GM12872 (cell line): ENCODE results near the gene SCN1A.

ENCODE experiments used
- TF ChIP-seq, protein P1 (sequence below): IDR thresholded peaks from 3 replicates; pipeline ENCODE4 v1.5.1; 2011; ENCODE audit warnings: low read depth, mild to moderate bottlenecking, low read length, moderate library complexity; ENCODE audit not compliant: insufficient read depth

SCN1A gene

GRCh38 chr2:166157578-166157977 is 29.8 kb upstream of the SCN1A start:
- TF ChIP-seq, protein P1, sequence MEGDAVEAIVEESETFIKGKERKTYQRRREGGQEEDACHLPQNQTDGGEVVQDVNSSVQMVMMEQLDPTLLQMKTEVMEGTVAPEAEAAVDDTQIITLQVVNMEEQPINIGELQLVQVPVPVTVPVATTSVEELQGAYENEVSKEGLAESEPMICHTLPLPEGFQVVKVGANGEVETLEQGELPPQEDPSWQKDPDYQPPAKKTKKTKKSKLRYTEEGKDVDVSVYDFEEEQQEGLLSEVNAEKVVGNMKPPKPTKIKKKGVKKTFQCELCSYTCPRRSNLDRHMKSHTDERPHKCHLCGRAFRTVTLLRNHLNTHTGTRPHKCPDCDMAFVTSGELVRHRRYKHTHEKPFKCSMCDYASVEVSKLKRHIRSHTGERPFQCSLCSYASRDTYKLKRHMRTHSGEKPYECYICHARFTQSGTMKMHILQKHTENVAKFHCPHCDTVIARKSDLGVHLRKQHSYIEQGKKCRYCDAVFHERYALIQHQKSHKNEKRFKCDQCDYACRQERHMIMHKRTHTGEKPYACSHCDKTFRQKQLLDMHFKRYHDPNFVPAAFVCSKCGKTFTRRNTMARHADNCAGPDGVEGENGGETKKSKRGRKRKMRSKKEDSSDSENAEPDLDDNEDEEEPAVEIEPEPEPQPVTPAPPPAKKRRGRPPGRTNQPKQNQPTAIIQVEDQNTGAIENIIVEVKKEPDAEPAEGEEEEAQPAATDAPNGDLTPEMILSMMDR: no peak

DNA sequence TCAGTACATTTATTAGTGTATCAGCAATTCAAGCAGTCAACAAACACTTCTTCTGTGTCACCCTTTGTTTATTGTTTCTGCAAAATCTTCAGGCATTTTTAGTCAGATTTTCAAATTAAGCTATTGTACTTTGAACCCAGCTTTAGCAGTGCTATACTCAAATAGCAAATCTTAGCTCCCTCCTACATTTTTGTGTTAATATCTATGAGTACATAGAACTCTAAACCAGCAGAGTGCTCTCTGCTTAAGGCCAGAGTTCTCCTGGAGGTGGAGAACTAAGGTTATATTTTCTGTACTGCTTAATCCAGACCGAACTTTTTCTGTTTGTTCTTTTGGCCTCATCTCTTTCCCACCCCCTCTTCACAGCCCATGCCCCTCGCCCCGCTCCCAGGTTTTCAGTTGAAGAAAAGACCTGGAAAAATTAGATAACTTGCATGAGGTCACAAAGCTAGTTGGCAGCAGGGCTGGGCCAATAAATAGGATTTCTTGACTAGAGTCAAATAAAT is 29.2 kb upstream of the SCN1A start:
- TF ChIP-seq, protein P1: no peak

GRCh38 chr2:166155589-166155988 is 27.8 kb upstream of the SCN1A start:
- TF ChIP-seq, protein P1: no peak

GRCh38 chr2:166154685-166155338 is 27.0 kb upstream of the SCN1A start:
- TF ChIP-seq, protein P1: no peak

DNA sequence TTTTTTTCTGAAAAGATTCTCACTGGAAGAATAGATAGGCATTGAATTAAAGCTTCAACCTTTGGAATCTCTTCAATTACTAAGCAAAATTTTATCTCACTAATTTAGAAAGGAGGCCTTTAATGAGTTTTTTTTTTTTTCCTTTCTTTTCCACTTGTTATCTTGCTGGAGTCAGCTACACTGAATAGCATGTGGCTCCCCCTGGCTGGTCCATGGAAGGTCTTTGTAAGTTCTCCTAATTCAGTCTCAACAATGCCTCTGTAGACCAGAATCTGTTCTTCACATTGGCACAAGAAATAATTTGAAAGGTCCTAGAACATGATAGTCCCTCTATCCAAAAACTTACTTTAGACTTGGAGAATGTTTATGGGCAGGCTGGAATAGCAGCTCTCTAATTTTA is 24.2 kb upstream of the SCN1A start:
- TF ChIP-seq, protein P1: no peak

DNA sequence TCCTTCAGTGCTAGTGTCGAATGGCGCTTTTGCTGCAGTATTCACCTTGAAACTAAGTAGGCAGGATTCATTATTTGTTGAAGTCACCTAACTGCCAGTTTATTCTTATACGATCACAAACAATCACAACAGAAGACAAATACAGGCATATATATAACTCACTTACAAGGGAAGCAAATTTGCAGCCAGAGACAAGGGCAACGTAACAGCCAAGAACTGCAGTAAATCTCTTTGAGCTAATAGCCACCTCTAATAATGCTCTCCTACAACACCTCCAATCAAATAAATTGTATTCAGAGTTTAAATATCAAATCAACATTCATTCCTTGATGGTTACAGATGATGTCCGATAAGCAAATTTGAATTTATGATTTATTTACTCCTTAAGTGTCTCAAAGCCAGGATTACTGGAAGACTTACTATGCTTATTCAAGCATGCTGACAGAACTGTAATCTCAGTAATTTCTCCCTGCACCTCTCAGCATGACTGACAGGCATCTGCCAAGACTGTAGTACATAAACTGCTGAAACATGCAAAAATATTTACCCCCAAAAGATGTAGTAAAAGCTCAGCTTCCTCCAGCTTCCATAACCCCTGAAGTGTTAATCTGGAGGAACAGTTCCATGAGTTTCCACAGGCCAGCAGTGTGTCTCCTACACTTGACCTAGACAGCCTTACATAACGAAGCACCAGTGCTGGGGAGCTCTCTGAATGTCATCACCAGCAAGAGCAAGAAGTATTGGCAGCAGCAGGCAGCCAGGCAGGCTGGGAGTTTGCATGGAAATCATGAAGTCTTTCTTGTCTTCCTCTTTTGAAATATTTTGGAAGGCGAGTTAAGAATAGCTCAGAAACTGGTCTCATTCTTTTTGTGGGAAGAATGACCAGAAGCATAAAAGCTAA is 20.9 kb upstream of the SCN1A start:
- TF ChIP-seq, protein P1: no peak

DNA sequence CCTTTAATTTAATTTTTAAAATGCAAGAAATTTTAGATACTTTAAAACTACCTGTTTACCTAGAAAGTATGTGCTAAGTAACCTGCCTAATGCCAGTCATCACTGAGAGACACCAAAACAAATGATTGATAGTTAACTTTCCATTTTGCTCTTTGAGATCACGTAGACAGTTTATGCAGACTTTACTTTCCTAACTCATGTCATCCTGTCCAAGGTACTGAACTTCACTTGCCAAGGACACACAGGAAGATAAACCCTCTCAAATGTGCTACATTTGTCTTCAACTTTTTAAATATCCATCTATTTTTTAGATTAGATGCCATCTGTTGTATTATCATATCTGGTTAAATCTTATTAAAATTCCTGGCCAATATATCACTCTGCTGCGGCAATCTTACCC is 20.1 kb upstream of the SCN1A start:
- TF ChIP-seq, protein P1: no peak
